IgD-negative memory B cell (primary cell): ENCODE data around the gene MEGF6. TPM values are rescaled to one million over a fixed set of nuclear protein-coding genes. Genes with fewer than 3 reads are reported as not detected.

Experiments
- H3K27ac Mint-ChIP-seq, 3 donors: one replicate each; pipeline ENCODE4 v1.8.0; 2020 to 2022; ENCODE audit warnings: mild to moderate bottlenecking in 3 of 3, mixed read lengths in 3 of 3, moderate library complexity in 1 of 3
- H3K27me3 Mint-ChIP-seq: one replicate; pipeline ENCODE4 v1.8.0; 2021; ENCODE audit warnings: mixed read lengths
- H3K36me3 Mint-ChIP-seq: one replicate; pipeline ENCODE4 v1.8.0; 2020; ENCODE audit warnings: mild to moderate bottlenecking, mixed read lengths
- H3K4me1 Mint-ChIP-seq, 3 donors: one replicate each; pipeline ENCODE4 v1.8.0; 2020 to 2022; ENCODE audit warnings: mixed read lengths in 3 of 3, mild to moderate bottlenecking in 1 of 3
- H3K4me3 Mint-ChIP-seq, 4 donors: one replicate each; pipeline ENCODE4 v1.8.0; 2020 to 2022; ENCODE audit warnings: mild to moderate bottlenecking in 4 of 4, mixed read lengths in 4 of 4, moderate library complexity in 3 of 4
- H3K9me3 Mint-ChIP-seq, 3 donors: one replicate each; pipeline ENCODE4 v1.8.0; 2020 to 2021; ENCODE audit warnings: mixed read lengths in 3 of 3, mild to moderate bottlenecking in 1 of 3
- polyA plus RNA-seq: library from polyadenylated mRNA; unstranded; fragments of 300-500 nt; fragmentation: Illumina TruSeq; gene quantifications from one replicate; pipeline ENCODE4 v1.2.3, GENCODE V29; 2021

MEGF6 gene
- polyA plus RNA-seq, 1 donor from 2014 or later, result 2.3 TPM

DNA sequence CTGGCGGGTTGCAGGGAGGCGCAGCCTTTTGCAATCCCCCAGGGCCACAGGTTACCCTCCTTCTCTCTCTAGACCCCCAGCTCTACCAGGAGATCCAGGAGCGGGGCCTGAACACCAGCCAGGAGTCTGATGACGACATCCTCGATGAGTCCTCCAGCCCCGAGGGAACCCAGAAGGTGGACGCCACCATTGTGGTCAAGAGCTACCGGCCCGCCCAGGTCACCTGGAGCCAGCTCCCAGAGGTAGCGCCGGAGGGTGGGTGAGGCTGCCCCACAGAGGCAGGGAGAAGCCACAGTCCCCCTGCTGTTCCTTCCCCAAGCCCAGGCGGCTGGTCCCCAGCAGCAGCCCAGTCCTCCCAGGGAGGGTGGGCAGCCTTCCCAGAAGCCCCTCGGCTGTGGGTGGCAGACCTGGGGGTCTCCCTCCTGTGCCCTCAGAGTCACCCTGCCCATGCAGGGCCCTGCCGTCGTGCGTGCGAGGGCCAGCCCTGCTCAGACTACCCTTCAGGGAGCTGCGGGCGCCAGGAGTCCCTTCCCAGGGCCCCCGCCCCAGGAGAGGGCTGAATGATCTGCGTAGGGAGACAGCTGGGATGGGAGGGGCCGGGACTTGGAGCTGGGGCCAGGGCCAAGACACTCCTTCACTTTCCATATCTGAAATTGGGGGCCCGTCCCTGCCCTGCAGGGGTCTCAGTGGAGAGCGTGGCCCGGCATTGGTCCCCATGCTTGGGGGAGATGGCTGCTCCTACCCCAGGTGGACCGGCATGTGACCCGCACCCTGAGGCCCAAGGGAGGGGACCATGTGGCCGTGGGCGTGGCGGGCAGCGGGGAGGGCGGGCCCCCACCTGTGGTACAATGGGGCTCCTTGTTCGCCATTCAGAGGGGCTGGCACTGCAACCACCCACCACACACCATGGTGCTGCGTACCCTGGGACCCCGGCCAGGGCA is 143.9 kb downstream of the MEGF6 start:
- no peaks in the 10 kb centered on the region for H3K9me3 Mint-ChIP-seq
- peaks cover 2% of the 10 kb centered on the region for H3K27me3 Mint-ChIP-seq
- no peaks in the 10 kb centered on the region for H3K36me3 Mint-ChIP-seq
- H3K4me1 Mint-ChIP-seq, result peaks cover 0 to 6% (median 4%) of the 10 kb centered on the region in 3 donors
- no peak overlapping the region for H3K27ac Mint-ChIP-seq
- no peak overlapping the region for H3K4me3 Mint-ChIP-seq

DNA sequence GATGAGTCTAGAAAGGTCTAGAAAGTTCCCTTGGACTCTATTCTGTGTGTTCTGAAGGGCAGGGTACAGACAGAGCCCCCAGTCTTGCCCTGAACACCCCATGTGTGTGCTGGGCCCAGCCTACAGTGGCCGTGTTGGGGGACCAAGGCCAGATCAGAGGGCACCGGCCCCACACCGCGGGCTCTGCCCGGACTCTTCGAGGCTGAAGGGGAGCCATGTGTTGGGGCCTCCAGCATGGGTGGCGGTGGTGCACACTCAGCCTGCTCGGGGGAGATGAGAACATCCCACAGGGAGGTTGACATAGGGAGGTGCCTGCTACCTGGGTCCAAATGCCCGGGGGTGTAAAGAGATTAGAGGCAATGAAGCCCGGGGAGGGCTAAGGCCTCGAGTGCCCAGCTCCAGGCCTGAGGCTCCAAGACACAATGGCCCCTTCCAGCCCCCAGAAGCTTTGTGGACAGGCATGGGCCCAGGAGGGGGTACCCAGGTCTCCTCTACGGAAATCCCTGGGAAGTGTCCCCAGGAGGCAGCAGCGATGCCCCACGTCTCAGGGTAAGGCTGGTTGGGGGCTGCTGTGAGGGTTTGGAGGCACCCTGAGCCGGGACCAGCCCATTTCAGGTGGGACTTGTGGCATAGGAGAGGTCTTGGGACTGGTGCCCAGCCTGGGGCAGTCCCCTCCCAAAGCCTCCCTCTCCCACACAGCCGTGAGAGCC is 144.8 kb downstream of the MEGF6 start:
- no peak overlapping the region for H3K27ac Mint-ChIP-seq
- H3K4me3 Mint-ChIP-seq, result no peak overlapping the region
- peaks cover 2% of the 10 kb centered on the region for H3K27me3 Mint-ChIP-seq
- no peaks in the 10 kb centered on the region for H3K9me3 Mint-ChIP-seq
- peaks cover 0 to 6% (median 4%) of the 10 kb centered on the region in 3 donors for H3K4me1 Mint-ChIP-seq
- no peaks in the 10 kb centered on the region for H3K36me3 Mint-ChIP-seq

DNA sequence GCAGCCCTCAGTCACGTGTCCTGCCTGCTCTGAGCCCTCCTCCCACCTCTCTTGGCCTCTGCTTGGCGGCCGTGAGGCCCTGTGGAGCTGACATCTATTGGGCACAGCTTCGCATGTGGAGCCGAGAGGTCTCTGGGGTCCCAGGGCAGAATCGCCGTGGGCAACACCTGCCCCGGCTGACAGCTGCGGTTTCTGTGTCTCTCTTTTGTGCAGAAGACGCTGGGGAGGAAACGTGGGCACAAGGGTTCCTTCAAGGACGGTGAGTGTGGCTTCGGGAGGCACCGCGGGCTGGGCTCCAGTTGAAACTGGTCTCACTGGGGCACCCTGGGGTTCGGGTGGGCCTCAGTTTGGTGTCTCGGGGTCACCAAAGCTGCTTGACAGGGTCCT is 145.4 kb downstream of the MEGF6 start:
- H3K9me3 Mint-ChIP-seq, result no peaks in the 10 kb centered on the region
- H3K4me3 Mint-ChIP-seq, result peak overlapping the region in 1 of 4 donors; percentile 34
- no peak overlapping the region for H3K27ac Mint-ChIP-seq
- H3K36me3 Mint-ChIP-seq, result no peaks in the 10 kb centered on the region
- peaks cover 2% of the 10 kb centered on the region for H3K27me3 Mint-ChIP-seq
- peaks cover 0 to 6% (median 4%) of the 10 kb centered on the region in 3 donors for H3K4me1 Mint-ChIP-seq

DNA sequence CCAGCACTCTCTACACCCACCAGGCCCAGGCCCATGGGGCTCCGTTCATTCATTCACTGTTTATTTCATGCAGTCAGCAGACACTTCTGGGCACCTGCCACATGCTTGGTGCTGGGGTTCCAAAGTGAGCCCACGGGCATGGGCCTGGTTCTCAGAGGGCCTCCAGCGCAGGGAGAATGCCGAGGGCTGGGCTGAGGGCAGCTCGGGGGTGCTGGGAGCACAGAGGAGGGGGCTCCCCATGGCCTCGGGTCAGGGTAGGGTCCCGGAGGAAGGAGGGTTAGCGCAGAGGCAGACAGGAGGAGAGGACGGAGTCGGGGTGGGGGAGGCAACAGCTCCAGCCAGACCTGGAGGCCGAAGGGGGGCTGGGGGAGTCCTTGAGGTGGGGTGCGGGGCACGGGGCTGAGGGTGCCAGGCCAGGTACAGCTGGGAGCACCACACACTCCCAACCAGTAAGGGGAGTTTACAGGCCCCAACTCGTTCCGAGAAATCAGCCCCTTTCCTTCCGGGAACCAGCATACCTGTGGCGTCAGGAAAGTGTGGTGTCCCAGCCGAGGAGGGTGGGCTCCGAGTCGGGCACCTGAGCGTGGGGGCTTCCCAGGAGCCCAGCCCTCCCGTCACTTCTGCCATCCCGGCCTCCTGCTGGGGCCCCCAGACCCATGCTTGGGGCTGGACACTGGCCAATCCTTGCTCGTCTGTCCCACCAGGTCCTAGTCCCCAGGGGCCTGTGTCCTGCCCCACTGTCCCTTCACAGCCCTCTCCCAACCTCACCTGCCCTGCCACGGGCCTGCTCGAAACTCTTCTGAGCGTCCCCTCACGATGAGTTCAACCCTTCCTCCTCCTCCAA is 146.0 kb downstream of the MEGF6 start:
- Mint-ChIP-seq H3K27me3 (peaks cover 2% of the 10 kb centered on the region), H3K4me3 (peak overlapping the region in 1 of 4 donors; percentile 34)

DNA sequence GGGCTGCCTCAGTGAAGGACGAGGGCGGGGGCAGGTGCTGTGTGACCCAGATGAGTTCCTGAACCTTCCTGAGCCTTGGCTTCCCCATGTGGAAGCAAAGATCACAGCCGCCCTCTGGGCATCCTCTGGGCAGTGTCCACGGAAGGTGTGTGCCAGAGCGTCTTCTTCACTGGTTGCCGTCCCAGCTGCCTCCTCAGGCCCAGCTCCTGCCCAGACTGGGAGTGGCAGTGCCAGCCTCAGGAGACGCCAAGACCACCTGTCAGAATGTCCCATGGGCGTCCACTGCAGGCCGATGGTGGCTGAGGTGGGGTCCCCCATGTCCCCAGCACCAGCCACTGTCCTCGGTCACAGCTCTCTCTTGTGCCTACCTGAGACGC is 146.7 kb downstream of the MEGF6 start:
- Mint-ChIP-seq H3K27ac (no peak overlapping the region), H3K9me3 (no peaks in the 10 kb centered on the region), H3K36me3 (no peaks in the 10 kb centered on the region), H3K4me1 (peaks cover 0 to 5% (median 0%) of the 10 kb centered on the region in 3 donors), H3K4me3 (no peak overlapping the region), H3K27me3 (peaks cover 2% of the 10 kb centered on the region)

More for the DNA sequence above, 146.0 kb downstream of the MEGF6 start:
- no peak overlapping the region for H3K27ac Mint-ChIP-seq
- no peaks in the 10 kb centered on the region for H3K36me3 Mint-ChIP-seq
- H3K9me3 Mint-ChIP-seq, result no peaks in the 10 kb centered on the region
- H3K4me1 Mint-ChIP-seq, result peaks cover 0 to 5% (median 1%) of the 10 kb centered on the region in 3 donors

DNA sequence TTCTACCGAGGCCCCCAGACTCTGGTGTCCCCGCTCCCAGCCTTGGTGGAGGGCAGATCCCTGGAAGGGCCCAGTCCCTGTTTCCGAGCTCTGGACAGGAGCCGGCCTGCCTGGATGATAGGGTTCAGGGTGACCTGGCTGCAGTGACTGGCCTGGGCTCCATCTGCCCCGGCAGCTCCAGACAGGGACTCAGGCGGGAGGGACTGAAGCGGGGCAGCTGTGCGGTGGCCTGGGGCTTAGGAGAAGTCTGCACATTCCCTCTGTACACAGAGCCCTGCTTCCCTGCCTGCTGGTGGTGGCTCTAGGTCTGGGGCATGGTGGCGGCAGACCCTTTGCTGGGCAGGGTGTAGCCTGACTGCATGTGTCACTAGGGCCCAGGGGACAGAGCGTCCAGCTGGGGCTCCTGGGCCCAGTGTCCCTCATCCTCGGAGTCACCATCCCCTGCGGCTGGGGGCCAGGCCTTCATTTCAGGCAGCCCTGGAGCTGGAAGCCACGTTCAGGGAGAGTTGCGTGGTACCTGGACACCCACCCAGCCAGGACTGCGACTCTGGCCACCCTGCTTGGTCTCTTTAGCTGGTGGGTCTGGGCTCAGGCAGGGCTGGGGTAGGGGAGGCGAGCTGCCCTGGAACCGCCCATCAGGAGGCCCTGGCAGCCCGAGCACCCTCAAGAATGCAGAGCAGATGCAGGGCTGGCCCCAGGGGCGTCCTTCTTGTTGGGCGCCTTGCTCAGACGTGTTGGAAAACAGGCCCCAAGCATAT is 147.2 kb downstream of the MEGF6 start:
- Mint-ChIP-seq H3K4me3 (no peak overlapping the region), H3K9me3 (no peaks in the 10 kb centered on the region), H3K27ac (no peak overlapping the region), H3K4me1 (peaks cover 0 to 5% (median 0%) of the 10 kb centered on the region in 3 donors), H3K27me3 (peaks cover 2% of the 10 kb centered on the region), H3K36me3 (no peaks in the 10 kb centered on the region)

DNA sequence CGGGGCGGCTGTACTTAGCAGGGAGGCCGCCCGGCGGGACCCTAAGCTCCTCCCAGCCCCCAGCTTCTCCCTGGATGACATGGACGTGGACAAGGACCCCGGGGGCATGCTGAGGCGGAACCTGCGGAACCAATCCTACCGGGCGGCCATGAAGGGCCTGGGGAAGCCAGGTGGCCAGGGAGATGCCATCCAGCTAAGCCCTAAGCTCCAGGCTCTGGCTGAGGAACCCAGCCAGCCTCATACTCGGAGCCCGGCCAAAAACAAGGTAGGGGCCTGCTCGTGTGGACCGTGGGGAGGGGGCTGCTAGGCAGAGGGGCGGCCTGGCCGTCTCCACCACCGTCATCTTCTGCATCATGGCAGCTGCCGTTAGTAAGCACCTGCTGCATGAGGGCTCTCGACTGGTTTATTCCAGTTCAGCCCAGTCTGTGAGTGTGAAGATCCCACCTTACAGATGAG is 147.9 kb downstream of the MEGF6 start:
- H3K4me3 Mint-ChIP-seq, result no peak overlapping the region
- H3K9me3 Mint-ChIP-seq, result no peaks in the 10 kb centered on the region
- H3K27me3 Mint-ChIP-seq, result peaks cover 2% of the 10 kb centered on the region

DNA sequence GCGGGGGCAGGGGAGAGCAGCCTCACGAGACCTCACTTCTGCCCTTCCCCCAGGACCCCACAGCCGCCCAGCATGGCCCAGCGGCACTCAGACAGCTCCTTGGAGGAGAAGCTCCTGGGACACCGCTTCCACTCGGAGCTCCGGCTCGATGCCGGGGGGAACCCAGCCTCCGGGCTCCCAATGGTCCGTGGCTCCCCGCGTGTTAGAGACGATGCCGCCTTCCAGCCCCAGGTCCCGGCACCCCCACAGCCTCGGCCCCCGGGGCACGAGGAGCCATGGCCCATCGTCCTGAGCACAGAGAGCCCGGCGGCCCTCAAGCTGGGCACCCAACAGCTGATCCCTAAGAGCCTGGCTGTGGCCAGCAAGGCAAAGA is 148.3 kb downstream of the MEGF6 start:
- H3K36me3 Mint-ChIP-seq, result no peaks in the 10 kb centered on the region
- peaks cover 0 to 5% (median 2%) of the 10 kb centered on the region in 3 donors for H3K4me1 Mint-ChIP-seq
- no peak overlapping the region for H3K27ac Mint-ChIP-seq
- peaks cover 2% of the 10 kb centered on the region for H3K27me3 Mint-ChIP-seq
- no peak overlapping the region for H3K4me3 Mint-ChIP-seq
- no peaks in the 10 kb centered on the region for H3K9me3 Mint-ChIP-seq

More for the DNA sequence above, 147.9 kb downstream of the MEGF6 start:
- Mint-ChIP-seq H3K36me3 (no peaks in the 10 kb centered on the region), H3K27ac (no peak overlapping the region), H3K4me1 (peaks cover 0 to 5% (median 2%) of the 10 kb centered on the region in 3 donors)

DNA sequence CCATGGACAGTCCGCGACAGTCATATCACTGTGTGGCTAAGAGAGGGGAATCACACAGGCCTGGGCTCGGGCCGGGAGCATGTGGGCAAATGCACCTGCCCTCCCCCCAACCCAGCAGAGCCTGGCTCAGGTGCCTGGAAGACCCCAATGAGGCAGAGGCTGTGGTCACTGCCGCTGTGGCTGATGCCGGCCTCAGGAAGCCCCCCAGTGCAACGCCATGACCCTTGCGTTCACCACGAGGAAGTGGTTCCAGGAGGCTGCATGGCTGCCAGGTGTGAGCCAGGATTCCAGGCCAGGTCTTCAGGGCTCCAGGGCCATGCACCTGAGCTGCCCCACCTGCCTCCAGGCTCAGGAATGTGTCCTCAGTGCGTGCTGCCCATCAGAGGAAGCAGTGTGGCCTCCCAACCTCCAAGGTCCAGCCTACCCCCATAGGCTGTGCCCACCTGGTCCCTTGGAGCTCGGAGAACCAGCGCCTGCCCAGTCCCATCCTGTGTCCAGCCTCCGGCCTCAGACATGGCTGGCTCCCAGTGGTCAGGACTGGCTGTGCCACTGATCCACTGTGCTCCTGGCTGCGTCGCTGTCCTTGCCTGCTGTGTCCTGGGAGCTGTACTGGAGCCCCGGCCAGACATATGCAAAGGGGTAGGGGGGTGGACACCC is 148.8 kb downstream of the MEGF6 start:
- H3K4me1 Mint-ChIP-seq, result peaks cover 0 to 5% (median 2%) of the 10 kb centered on the region in 3 donors
- H3K9me3 Mint-ChIP-seq, result no peaks in the 10 kb centered on the region
- H3K36me3 Mint-ChIP-seq, result no peaks in the 10 kb centered on the region
- no peak overlapping the region for H3K27ac Mint-ChIP-seq
- no peak overlapping the region for H3K4me3 Mint-ChIP-seq
- H3K27me3 Mint-ChIP-seq, result peaks cover 2% of the 10 kb centered on the region

DNA sequence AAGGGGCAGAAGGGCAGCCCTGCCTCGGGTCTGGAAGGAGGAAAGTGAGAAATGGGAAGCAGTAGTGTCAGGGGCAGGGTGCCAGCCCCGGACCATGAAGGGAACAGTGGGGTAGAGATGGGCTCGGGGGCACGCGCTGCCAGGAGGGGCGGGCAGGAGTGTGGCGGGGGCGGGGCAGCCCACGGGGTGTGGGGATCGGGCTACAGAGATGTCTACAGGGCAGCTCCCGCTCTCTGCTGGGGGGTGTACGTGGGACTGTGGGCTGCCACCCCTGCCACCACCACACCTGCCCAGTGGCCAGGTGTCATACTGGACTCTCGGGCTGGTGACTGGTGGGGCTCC is 149.4 kb downstream of the MEGF6 start:
- H3K4me1 Mint-ChIP-seq, result peaks cover 0 to 5% (median 2%) of the 10 kb centered on the region in 3 donors

DNA sequence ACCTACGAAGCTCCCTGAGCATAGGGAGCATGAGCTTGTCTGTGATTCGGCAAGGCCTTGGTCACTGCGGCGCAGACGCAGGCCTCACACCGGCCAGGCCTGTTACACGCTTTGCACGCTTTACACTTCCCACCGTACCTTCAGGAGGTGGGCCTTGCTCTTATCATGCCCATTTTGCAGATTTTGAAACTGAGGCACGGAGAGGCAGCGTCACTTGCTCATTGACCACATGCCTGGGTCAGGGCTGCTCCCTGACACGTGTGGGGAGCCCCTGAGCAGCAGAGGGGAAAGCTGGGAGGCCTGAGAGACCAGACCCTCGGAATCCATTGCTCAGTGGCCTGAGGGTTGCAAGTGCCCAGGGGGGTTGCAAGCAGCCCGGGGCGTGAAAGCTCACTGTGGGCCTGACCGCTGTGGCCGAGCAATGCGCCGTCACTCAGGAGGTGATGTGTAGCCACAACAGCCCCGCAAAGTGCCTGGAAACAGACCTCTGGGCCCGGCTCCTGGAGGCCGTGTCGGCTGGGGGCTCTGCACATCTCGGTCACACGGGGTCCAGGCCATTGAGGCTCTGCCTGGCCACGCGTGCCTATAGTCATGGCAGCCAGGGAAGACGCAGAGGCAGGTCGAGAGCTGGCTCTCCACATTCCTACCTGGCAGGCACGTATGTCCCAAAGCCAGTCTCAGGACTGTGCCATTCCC is 149.9 kb downstream of the MEGF6 start:
- H3K27me3 Mint-ChIP-seq, result no peaks in the 10 kb centered on the region
- H3K9me3 Mint-ChIP-seq, result no peaks in the 10 kb centered on the region
- no peaks in the 10 kb centered on the region for H3K36me3 Mint-ChIP-seq

More for the DNA sequence above, 149.4 kb downstream of the MEGF6 start:
- H3K27ac Mint-ChIP-seq, result no peak overlapping the region
- H3K27me3 Mint-ChIP-seq, result peaks cover 1% of the 10 kb centered on the region
- H3K4me3 Mint-ChIP-seq, result no peak overlapping the region
- H3K9me3 Mint-ChIP-seq, result no peaks in the 10 kb centered on the region
- no peaks in the 10 kb centered on the region for H3K36me3 Mint-ChIP-seq

DNA sequence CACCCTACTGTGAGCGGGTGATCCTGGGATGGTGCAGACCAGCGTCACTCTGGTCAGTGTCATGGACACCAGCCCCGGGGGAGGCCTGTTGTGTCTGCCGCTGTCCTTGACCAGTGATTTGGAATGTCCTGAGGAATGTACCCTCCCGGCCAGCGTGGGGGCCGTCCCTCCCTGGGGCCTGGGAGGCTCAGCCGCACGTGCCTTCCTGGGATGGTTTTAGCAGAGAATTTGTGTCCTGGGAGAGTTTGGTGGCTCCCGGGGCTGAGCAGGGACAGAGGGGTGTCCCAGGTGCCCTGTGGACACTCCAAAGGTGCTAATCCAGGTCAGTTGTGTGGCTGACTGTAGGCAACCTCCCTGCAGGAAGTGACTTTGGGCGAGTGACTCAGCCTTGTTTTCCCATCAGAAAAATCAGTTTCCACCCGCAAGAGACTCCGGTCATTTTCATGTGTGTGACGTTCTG is 150.6 kb downstream of the MEGF6 start:
- H3K4me3 Mint-ChIP-seq, result no peak overlapping the region
- H3K9me3 Mint-ChIP-seq, result no peaks in the 10 kb centered on the region
- peaks cover 0 to 2% (median under 1%) of the 10 kb centered on the region in 3 donors for H3K4me1 Mint-ChIP-seq
- no peak overlapping the region for H3K27ac Mint-ChIP-seq
- no peaks in the 10 kb centered on the region for H3K36me3 Mint-ChIP-seq
- H3K27me3 Mint-ChIP-seq, result no peaks in the 10 kb centered on the region

More for the DNA sequence above, 149.9 kb downstream of the MEGF6 start:
- no peak overlapping the region for H3K27ac Mint-ChIP-seq
- H3K4me1 Mint-ChIP-seq, result peaks cover 0 to 5% (median 2%) of the 10 kb centered on the region in 3 donors
- H3K4me3 Mint-ChIP-seq, result no peak overlapping the region
